GM19468 (cell line): ENCODE results near the gene ARPC4.

ENCODE experiments used
- ATAC-seq: cut with Tn5 transposase; IDR thresholded peaks from one replicate; pipeline ENCODE4 v1.9.1; 2021; ENCODE audit warnings: mild to moderate bottlenecking, moderate library complexity, moderate number of reproducible peaks; ENCODE audit not compliant: unreplicated experiment; ENCODE audit errors: extremely low read depth

The ARPC4 gene

DNA sequence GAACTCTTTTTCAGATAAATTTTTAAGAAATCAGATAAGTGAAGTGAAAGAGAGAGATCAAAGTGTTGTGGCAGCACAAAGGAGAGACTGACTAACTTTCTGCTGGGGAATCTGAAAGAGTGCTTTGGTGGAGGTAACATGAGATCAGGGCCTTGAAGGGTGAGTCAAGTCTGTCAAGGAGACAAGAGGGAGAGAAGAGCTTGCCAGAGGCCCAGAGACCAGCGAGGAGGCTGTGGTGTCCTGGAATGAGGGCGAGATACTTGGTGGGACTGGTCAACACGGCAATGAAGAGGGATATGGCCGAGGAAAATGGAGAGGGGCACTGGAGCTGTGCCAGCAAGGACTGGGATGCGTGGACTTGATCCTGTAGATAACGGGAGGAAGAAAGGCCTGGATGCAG lies 5.2 kb upstream of the ARPC4 start:
- ATAC-seq: no peak

DNA sequence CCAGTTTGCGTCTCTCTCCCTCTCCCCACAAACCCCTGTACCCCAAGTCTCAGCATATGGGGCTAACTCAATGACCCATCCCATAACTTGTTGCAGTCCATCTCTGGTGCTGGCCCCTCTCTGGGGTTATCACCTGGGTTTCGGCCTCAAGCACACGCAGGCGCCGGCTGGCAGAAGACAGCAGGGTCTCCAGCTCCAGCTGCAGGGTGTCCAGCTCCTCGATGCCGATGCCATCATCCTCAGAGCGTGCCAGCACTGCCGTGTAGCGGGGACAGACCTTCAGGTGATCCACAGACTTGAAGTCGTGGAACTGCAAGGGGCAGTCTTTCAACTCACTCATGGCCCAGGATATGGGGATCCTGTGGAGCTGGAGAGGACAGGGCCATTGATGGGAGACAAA lies 1.8 kb upstream of the ARPC4 start:
- no peak for ATAC-seq

DNA sequence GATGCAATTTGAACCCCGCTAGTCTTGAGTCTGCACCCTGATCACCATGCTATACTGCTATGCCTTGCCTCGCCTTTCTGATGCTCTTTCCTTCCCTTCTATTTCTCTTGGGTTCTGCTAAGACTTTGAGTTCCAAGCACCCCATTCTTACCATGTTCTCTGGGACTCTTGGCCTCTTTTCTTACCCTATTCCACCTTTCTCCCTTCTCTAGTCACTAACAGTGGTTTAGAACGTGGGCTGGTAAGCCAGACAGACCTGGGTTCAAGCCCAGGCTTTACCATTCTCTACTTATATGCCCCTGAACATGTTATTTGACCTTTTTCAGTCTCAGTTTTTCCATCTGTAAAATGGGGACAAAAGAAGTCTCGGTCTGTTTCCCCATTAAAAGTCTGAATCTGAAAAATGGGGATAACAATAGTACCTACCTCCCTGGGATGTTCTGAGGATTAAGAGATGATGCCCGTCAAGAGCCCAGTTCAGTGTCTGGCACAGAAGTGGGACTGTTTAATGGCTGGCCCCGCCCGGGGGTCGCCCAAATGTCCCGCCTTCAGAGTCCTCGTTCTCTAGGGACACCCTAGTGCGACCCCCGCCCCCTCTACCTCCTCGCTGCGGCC lies 985 bp upstream of the ARPC4 start:
- ATAC-seq: no peak

DNA sequence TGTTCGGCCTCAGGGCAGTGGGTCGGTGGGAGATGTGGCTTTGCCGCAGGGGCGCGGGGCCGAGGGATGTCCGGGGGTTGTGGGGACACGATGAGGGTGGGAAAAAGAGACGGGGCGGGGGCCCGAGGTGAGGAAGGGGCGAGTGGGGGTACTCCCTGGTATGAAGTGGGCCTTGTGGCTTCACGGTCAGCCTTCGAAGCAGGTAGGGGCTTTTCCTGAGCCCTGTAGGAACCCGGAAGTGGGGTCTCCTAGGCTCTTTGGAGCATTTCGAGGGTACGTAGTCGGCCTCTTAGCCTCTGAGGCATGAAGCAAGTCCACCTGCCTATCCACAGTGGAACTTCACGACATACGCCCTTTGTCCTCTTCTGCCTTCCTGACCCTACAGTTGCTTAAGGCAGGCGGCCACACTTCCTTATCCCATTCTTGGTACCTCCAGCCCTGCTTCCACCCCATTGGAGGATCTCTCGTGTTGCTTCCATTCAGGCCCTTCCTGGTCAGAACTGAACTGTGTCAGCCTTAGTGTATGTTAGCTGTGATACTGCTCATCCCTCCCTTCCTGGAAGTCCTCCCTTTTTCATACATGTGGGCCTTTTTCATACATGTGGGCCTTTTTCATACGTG lies 389 bp downstream of the ARPC4 start:
- ATAC-seq: no peak

DNA sequence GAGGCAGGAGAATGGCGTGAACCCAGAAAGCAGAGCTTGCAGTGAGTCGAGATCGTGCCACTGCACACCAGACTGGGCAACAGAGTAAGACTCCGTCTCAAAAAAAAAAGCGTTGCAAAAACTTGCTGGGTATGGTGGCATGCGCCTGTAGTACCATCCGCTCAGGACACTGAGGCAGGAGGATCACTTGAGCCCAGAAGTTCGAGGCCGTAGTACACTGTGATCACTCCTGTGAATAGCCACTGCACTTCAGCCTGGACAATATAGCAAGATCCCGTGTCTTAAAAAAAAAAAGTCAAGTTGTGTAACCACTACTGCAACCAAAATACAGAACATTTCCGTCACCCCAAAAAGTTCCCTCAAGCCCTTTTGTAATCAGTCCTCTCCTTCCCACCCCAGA lies 1.5 kb downstream of the ARPC4 start:
- ATAC-seq: no peak

DNA sequence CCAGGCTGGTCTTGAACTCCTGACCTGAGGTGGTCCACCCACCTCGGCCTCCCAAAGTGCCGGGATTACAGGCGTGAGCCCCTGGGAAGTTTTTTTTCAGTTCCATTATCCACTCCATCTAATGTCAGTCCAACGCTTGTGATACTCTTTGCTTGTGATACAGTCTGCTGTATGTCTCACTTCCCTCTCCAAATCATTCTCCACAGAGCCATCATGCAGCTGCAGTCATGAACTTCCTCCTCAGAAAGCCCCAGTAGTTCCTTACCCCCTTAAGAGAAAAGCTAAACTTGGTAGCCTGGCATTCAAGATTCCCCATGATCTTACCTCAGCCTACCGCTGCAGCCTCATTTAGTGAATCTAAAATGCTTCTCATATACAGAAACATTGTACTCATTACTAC lies 2.3 kb downstream of the ARPC4 start:
- ATAC-seq: no peak

DNA sequence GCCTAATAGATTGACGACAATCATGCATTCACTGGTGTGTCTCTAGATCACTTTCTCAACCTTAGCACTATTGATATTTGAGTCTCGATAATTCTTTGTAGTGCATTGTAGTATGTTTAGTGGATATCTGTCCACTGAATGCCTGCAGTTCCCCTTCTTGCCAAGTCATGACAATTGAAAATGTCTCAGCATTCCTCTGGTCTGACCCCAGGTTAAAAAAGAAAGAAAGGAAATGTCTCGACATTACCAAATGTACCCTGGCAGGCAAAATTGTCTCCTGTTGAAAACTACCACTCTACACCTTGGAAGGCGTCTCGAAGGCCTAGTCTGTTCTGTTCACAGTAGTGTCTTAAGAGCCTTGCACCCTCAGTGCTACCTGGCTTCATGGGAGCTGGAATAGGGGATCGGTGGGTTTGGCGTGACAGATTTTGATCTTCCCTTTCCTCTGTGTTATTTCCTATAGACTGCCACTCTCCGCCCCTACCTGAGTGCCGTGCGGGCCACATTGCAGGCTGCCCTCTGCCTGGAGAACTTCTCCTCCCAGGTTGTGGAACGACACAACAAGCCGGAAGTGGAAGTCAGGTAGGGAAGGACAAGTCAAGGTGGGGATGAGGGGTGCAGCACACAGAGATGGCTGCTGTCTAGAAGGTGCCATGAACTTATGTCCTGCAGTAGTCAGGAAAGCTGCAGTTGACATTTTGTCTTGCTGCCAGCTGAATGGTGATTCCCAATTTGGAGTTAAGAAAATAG lies 4.5 kb downstream of the ARPC4 start:
- ATAC-seq: no peak

DNA sequence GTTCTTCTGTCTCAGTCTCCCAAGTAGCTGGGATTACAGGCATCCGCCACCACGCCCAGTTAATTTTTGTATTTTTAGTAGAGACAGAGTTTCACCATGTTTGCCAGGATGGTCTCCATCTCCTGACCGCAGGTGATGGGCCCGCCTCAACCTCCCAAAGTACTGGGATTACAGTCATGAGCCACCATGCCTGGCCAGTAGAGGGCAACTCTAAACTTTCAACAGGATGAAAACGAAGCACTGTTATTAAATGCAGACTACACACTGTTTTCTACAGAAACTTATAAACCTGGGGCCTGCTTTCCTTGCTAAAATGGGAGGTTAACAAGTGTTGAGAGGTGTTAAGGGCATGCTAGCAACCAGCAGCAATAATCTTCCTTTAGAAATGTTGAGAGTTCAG lies 7.6 kb downstream of the ARPC4 start:
- ATAC-seq: no peak

DNA sequence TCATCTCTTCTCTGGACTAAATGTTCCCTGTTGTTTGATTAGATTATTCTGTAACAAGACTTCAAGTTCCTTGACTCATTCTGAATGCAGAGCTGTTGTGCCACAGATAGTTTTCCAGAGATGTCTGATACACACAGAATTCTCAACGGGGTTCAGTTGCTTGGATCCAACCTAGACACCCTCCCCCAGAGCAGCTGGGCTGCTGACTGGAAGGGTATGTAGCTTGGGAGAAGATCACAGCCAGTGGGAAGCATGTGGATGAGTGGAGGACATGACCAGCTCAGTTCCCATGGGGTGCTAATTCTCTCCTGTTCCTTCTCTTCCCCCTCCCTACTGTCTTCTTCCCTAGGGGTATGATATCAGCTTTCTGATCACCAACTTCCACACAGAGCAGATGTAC lies 10.6 kb downstream of the ARPC4 start:
- no peak for ATAC-seq

DNA sequence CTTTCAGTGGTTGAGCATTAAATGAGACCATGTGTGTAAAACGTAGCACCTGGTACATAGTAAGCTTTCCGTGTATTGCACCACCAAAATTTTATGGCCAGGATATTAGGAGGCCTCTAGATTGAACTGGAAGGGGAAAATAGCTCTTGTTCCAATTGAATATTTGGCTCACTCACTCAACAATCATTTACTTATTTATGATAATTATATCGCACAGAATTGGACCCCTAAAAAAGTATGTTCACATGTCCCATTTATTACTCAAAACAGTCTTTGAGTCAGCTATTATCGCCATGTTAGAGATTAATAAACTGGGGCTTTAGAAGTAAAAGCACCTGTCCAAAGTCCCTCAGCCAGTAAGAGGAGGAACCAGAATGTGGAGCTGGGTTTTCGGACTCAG lies 12.1 kb downstream of the ARPC4 start:
- no peak for ATAC-seq

DNA sequence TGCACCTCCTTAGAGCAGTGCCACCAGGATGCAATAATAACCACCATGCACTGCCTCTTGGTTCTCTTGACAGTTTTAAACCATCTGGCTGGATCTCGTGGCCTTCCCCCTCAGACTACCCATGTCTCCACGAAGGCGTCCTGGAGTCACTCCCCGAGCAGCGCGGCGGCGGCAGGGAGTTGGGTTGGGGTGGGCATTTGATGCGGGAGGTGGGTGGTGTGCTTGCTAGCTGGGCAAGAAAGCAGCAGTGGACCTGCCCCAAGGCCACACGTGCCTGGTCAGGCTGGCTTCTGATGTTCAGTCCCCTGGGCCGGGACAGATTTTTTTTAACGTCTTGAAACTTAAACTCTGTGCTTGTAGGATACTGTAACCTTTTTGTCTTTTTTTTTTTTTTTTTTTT lies 13.3 kb downstream of the ARPC4 start:
- ATAC-seq: no peak

DNA sequence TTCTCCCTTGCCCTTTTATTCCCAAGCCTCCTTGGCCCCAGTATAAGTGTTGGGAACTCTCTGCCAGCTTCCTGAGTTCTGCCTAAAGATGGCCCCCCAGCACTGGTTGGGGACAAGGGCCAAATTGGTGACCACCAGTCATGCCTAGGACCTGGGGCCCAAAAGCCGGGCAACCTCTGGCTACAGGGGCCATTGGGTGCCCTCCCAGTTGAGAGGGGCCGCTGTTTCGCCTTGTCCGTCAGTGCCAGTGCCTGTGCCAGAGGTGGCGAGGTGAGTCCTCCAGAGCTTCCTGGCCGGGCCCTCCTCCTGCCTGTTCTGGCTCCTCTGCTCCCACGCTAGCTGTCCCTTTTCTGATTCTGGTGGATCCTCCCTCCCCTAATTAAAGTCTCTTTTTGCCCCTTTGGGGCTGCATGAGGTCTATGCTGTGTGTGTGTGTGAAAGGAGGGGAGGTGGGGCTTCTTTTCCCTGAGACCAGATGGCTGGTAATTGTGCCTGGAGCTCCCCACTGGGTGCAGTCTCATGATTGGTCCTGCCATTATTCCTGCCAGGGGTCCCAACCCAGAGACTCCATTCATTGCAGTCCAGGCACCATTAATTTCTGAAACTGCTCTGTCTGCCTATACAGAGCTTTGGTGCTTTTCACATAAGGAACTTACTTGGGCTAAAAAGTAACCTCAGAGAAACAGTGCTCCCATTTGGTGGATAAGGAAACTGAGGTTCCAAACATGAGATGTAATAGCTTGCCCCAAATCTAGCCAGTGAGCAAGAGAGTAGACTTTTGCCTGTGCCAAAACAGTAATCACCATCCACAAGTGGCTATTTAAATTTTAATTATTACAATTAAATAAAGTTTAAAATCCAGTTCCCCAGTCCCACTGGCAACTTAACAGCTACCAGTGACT lies 14.1 kb downstream of the ARPC4 start:
- no peak for ATAC-seq

DNA sequence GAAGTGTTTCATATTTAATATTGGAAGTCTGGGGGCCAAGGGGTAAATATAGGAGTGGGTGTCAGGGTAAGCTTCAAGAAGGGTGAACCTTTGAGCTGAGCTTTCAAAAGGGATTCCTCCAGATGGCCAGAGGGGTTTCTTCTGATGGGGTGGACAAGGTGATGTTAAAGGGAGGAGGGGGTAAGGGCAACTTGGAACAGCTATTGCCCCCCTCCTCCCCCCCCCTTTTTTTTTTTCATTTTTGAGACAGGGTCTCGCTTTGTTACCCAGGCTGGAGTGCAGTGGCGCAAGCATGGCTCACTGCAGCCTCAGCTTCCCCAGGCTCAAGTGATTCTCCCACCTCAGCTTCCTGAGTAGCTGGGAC lies 15.1 kb downstream of the ARPC4 start:
- no peak for ATAC-seq

DNA sequence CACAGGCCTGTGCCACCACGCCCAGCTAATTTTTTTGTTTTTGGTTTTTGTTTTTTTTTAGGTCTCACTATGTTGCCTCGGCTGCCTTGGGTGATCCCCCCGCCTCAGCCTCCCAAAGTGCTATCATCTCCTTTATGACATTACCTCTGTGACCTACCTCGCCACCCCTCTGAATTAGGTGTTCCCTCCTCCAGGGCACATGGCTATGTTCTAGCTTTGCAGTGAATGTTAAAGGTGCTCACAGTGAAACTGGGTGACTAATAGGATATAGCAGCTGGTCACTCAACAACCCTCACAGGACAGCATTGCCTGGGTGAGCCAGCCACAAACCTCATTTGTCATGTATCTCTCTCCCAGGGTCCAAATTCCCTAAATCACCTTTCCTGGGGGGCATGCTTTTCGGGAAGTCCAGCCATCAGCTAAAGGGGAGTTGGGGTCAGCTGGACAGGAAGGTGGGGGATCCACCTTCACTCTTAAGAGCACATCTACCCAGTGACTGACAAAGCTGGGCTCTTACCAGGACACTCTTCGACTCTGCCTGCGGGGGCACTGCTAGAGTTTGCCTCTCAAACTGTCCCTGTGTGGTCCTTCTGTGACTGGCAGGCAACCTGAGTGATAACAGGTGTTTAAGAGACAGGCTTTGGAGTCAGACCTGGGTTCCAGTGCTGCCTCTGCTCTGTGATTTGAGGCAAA lies 15.6 kb downstream of the ARPC4 start:
- ATAC-seq: peak; percentile 27

DNA sequence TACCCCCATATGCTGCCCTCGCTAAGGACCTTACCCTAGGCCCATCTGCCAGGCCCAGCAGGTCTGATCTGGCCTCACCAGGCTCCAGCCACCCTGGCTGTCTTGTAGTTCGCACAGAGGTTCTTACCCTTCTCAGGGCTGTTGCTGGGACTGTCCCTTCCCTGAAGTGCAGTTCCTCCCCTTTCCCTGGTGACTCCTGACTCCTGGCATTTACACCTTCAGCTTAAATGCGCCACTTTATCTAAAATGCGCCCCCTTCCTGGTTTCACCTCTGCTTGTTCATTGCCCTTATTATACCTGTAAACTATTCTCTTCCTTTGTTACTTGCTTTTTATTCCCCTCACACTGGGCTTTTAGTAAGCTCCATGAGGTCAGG lies 16.3 kb downstream of the ARPC4 start:
- ATAC-seq: no peak

DNA sequence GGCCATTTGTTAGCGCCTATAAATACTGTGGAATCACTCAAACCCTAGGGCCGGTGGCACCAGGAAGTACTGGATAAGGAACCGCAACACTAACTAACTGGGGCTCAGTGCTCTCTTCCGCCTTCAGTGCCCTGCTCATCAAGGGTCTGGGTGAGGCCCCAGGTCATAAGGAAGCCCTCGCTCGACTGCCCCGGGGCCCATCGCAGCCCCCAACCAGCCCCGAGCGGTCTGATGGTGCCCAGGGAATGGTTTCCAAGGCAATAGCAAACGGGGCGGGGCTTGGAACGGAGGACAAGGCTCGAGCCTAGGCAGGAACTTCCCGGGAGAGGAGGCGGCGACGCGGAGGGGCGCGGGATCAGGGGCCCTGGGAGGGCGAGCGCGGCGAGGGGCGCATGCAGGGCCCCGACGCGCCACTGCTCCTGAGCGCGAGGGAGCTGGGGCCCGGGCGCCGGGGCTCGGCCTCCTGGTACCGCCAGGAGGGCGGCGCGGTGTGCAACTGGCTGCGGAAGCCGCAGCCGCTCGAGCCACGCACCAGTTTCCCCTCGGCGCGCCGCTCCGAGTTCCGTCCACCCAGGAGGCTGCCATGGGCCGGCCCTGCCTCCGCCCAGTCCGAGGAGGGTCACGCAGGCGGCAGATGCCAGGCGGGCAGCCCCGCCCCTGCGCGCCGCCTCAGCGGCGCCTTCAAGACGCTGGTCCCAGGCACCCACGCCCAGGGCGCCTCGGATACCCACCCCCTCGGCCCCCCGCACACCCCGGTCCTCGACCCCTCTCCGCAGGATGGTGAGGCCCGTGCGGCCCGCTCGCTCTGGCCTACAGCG lies 16.9 kb downstream of the ARPC4 start, which contains the start of gene TTLL3:
TTLL3 (plus strand) TSS at position 648 of the 818 bp plus-strand sequence. CDS start 400 bp downstream, outside the sequence.
- ATAC-seq: peak; percentile 38

DNA sequence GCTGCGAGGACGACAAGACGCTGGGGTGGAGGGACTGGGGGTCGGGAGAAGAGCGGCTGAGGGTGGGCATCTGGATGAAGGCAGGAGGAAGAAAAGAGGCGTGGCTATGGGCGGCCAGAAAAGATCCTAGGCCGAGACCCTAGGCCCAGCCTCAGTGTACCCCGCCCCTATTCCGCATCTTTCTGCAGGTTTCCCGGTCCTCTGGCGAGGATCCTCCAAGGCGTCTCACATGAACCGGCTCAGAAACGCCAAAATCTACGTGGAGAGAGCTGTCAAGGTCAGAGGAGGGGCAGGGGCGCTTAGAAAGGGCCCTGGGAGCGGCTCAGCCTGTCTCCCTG lies 17.5 kb downstream of the ARPC4 start:
- ATAC-seq: no peak

DNA sequence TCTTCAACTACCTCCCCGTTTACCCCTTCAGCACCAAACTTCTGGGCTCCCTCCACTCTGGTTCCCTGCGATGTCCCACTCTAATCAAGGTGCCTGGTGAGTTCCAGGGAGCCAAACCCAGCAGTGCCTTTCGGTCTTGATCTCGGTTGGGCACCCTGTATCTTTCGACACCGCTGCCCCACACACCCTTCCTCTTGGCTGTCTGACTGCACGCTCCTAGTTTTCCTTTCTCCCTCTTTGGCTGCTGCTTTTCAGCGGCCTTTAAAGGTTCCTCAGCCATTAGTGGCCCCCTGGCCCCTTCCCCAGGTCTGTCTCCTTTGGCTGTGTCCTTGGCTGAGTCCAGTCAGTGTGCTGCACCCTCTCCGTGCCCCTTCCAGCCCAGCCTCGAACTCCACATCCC lies 18.0 kb downstream of the ARPC4 start:
- no peak for ATAC-seq

DNA sequence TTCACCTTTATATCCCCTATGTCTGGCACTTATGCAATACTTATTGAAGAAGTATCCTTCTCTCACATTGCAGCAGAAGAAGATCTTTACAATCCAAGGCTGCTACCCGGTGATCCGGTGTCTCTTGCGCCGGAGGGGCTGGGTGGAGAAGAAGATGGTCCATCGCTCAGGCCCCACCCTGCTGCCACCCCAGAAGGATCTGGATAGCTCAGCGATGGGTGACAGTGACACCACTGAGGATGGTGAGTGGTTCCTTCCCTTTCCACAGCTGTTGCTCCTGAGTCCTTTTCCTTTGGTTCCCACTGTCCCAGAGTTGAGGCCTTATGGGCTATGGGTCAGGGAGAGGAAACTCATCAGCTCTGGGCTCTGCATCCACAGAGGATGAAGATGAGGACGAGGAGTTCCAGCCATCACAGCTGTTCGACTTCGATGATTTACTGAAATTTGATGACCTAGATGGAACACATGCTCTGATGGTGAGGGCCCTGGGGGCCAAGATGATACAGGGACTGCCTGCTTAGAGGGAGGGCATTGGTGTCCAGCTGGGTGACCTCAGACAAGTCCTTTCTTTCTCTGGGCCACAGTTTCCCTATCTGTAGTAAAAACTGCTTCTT lies 20.1 kb downstream of the ARPC4 start:
- ATAC-seq: no peak
